Measurements from ENCODE around the gene CSTPP1.
A peak's percentile ranks its signal among the peaks of the same experiment; 100 is the strongest.

Gene CSTPP1

DNA sequence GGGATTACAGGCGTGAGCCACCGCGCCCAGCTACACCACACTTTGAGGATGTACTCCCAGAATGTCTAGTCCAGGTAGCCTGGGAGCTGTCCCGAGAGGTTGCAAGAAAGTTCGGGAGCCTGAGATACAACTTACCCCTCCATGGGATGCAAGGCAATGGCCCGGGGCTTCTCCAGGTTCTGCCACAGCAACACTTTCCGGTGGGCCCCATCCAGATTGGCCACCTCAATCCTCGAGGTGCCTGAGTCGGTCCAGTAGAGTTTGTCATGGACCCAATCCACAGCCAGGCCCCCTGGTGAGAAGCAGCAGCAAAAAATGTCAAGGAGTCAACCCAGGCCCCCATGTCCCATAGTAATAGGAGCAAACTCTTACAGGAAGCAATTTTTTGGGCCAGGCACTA, 43.7 kb upstream of the CSTPP1 start:
- no peaks in the 10 kb centered on the region for H3K36me3 ChIP-seq (ENCODE audit: control insufficient read depth in 4 of 4, insufficient read depth in 4 of 4, low read length in 3 of 4)
- H3K27ac ChIP-seq (ENCODE audit: insufficient read depth in 1 of 2, low read depth in 1 of 2, low read length in 2 of 2, poor library complexity in 1 of 2, severe bottlenecking in 2 of 2), result no peak overlapping the region
- ChIA-PET POLR2A (no interaction called here), CTCF (interaction anchor here (1.1 to 10.4 kb wide), 5 partner anchors 8 to 270 kb away, joined by 5 to 106 read pairs (median 9); no protein-coding TSS in a partner anchor)
- H3K4me3 ChIP-seq (ENCODE audit: control insufficient read depth in 1 of 7, extremely low read depth in 1 of 7, insufficient read depth in 4 of 7, low read depth in 2 of 7, low read length in 6 of 7), result no peak overlapping the region
- H3K4me1 ChIP-seq (ENCODE audit: control extremely low read depth in 1 of 4, control insufficient read depth in 4 of 4, insufficient read depth in 4 of 4, low read length in 3 of 4), result no peaks in the 10 kb centered on the region
- no peaks in the 10 kb centered on the region for H3K27me3 ChIP-seq (replicated peaks in 2 of 5; ENCODE audit: control insufficient read depth in 4 of 5, insufficient read depth in 5 of 5, low read length in 4 of 5)
- DNase-seq, result no peak
- 96% methylated on average over 9 of the region's 9 CpGs for WGBS (ENCODE audit: insufficient coverage)
- H3K9me3 ChIP-seq (ENCODE audit: control extremely low read depth in 1 of 5, control insufficient read depth in 4 of 5, insufficient read depth in 2 of 5, low read depth in 1 of 5, low read length in 4 of 5), result no peaks in the 10 kb centered on the region

- H3K4me1 ChIP-seq (ENCODE audit: control extremely low read depth in 1 of 4, control insufficient read depth in 4 of 4, insufficient read depth in 4 of 4, low read length in 3 of 4), result no peaks in the 10 kb centered on the region
- WGBS (ENCODE audit: insufficient coverage), result 99% methylated on average over 12 of the region's 16 CpGs
- no peak for DNase-seq
- CTCF ChIA-PET, result interaction anchor here (0.9 to 10.4 kb wide), 8 partner anchors 19 to 268 kb away, joined by 3 to 106 read pairs (median 6); no protein-coding TSS in a partner anchor
- no peak overlapping the region for H3K27ac ChIP-seq (ENCODE audit: insufficient read depth in 1 of 2, low read depth in 1 of 2, low read length in 2 of 2, poor library complexity in 1 of 2, severe bottlenecking in 2 of 2)
- POLR2A ChIA-PET, result no interaction called here
- no peaks in the 10 kb centered on the region for H3K9me3 ChIP-seq (ENCODE audit: control extremely low read depth in 1 of 5, control insufficient read depth in 4 of 5, insufficient read depth in 2 of 5, low read depth in 1 of 5, low read length in 4 of 5)
- H3K36me3 ChIP-seq (ENCODE audit: control insufficient read depth in 4 of 4, insufficient read depth in 4 of 4, low read length in 3 of 4), result no peaks in the 10 kb centered on the region
- H3K4me3 ChIP-seq (ENCODE audit: control insufficient read depth in 1 of 7, extremely low read depth in 1 of 7, insufficient read depth in 4 of 7, low read depth in 2 of 7, low read length in 6 of 7), result no peak overlapping the region
- H3K27me3 ChIP-seq (replicated peaks in 2 of 5; ENCODE audit: control insufficient read depth in 4 of 5, insufficient read depth in 5 of 5, low read length in 4 of 5), result no peaks in the 10 kb centered on the region
Observed at GRCh38 chr11:46894506-46894905, 42.1 kb upstream of the CSTPP1 start.

DNA sequence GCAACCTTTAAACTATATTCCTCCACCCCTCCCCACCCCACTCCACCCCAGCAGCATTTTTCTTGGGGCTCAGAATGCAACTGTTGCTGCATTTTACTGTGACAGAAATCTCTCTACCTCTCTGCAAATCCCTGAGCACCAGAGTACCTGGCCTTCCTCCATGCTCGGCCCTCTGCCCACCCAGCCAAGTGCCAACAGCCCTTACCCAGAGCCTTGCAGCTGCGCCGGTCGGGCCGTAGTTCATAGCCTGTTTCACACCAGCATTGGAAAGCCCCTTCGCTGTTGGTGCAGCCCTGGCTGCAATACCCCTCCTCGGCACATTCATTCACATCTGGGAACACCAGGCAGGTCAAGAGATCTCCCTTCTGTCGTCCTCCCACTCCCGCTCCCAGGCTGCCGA, 41.6 kb upstream of the CSTPP1 start:
- H3K9me3 ChIP-seq (ENCODE audit: control extremely low read depth in 1 of 5, control insufficient read depth in 4 of 5, insufficient read depth in 2 of 5, low read depth in 1 of 5, low read length in 4 of 5), result no peaks in the 10 kb centered on the region
- 97% methylated on average over 10 of the region's 10 CpGs for WGBS (ENCODE audit: insufficient coverage)
- DNase-seq, result no peak
- H3K4me1 ChIP-seq (ENCODE audit: control extremely low read depth in 1 of 4, control insufficient read depth in 4 of 4, insufficient read depth in 4 of 4, low read length in 3 of 4), result no peaks in the 10 kb centered on the region
- no peak overlapping the region for H3K27ac ChIP-seq (ENCODE audit: insufficient read depth in 1 of 2, low read depth in 1 of 2, low read length in 2 of 2, poor library complexity in 1 of 2, severe bottlenecking in 2 of 2)
- no peaks in the 10 kb centered on the region for H3K27me3 ChIP-seq (replicated peaks in 2 of 5; ENCODE audit: control insufficient read depth in 4 of 5, insufficient read depth in 5 of 5, low read length in 4 of 5)
- H3K4me3 ChIP-seq (ENCODE audit: control insufficient read depth in 1 of 7, extremely low read depth in 1 of 7, insufficient read depth in 4 of 7, low read depth in 2 of 7, low read length in 6 of 7), result no peak overlapping the region
- ChIA-PET POLR2A (no interaction called here), CTCF (interaction anchor here (1.2 to 6.4 kb wide), 6 partner anchors 22 to 267 kb away, joined by 3 to 53 read pairs (median 4); no protein-coding TSS in a partner anchor)
- no peaks in the 10 kb centered on the region for H3K36me3 ChIP-seq (ENCODE audit: control insufficient read depth in 4 of 4, insufficient read depth in 4 of 4, low read length in 3 of 4)

DNA sequence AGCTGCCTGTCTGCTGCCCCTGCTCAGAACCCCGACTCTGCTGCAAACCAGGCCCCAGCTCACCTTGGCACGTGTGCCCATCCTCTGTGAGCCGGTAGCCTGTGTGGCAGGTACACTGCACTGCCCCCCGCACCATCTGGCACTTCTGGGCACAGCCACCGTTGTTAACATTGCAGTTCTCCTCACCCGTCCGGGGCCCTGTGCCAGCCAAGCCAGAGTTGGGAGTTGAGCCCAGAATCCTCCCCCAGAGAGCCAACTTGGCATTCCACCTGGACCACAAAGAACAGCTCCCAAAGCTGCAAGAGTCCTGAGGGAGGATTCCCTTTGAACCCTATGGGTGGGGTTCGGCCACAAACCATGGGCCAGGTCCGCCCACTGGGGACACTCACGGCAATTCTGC, 40.7 kb upstream of the CSTPP1 start:
- Histone ChIP-seq H3K36me3 (ENCODE audit: control insufficient read depth in 4 of 4, insufficient read depth in 4 of 4, low read length in 3 of 4) (no peaks in the 10 kb centered on the region), H3K9me3 (ENCODE audit: control extremely low read depth in 1 of 5, control insufficient read depth in 4 of 5, insufficient read depth in 2 of 5, low read depth in 1 of 5, low read length in 4 of 5) (no peaks in the 10 kb centered on the region), H3K27me3 (replicated peaks in 2 of 5; ENCODE audit: control insufficient read depth in 4 of 5, insufficient read depth in 5 of 5, low read length in 4 of 5) (no peaks in the 10 kb centered on the region), H3K27ac (ENCODE audit: insufficient read depth in 1 of 2, low read depth in 1 of 2, low read length in 2 of 2, poor library complexity in 1 of 2, severe bottlenecking in 2 of 2) (no peak overlapping the region), H3K4me1 (ENCODE audit: control extremely low read depth in 1 of 4, control insufficient read depth in 4 of 4, insufficient read depth in 4 of 4, low read length in 3 of 4) (no peaks in the 10 kb centered on the region), H3K4me3 (ENCODE audit: control insufficient read depth in 1 of 7, extremely low read depth in 1 of 7, insufficient read depth in 4 of 7, low read depth in 2 of 7, low read length in 6 of 7) (no peak overlapping the region)
- CTCF ChIA-PET, result interaction anchor here (0.6 to 6.4 kb wide), 8 partner anchors 10 to 267 kb away, joined by 3 to 53 read pairs (median 4); no protein-coding TSS in a partner anchor
- POLR2A ChIA-PET, result no interaction called here
- WGBS (ENCODE audit: insufficient coverage), result 95% methylated on average over 10 of the region's 10 CpGs
- DNase-seq, result no peak

GRCh38 chr11:46896719-46897406, 39.7 kb upstream of the CSTPP1 start:
- WGBS (ENCODE audit: insufficient coverage), result 94% methylated on average over 8 of the region's 10 CpGs
- Histone ChIP-seq H3K9me3 (ENCODE audit: control extremely low read depth in 1 of 5, control insufficient read depth in 4 of 5, insufficient read depth in 2 of 5, low read depth in 1 of 5, low read length in 4 of 5) (no peaks in the 10 kb centered on the region), H3K27me3 (replicated peaks in 2 of 5; ENCODE audit: control insufficient read depth in 4 of 5, insufficient read depth in 5 of 5, low read length in 4 of 5) (no peaks in the 10 kb centered on the region), H3K4me1 (ENCODE audit: control extremely low read depth in 1 of 4, control insufficient read depth in 4 of 4, insufficient read depth in 4 of 4, low read length in 3 of 4) (no peaks in the 10 kb centered on the region), H3K27ac (ENCODE audit: insufficient read depth in 1 of 2, low read depth in 1 of 2, low read length in 2 of 2, poor library complexity in 1 of 2, severe bottlenecking in 2 of 2) (no peak overlapping the region), H3K4me3 (ENCODE audit: control insufficient read depth in 1 of 7, extremely low read depth in 1 of 7, insufficient read depth in 4 of 7, low read depth in 2 of 7, low read length in 6 of 7) (no peak overlapping the region), H3K36me3 (ENCODE audit: control insufficient read depth in 4 of 4, insufficient read depth in 4 of 4, low read length in 3 of 4) (no peaks in the 10 kb centered on the region)
- peak in 2 of 3 donors; percentile 63 to 69 for DNase-seq
- ChIA-PET CTCF (interaction anchor here (0.8 to 1.5 kb wide), 3 partner anchors 16 to 253 kb away, joined by 3 to 6 read pairs (median 4); no protein-coding TSS in a partner anchor), POLR2A (no interaction called here)

DNA sequence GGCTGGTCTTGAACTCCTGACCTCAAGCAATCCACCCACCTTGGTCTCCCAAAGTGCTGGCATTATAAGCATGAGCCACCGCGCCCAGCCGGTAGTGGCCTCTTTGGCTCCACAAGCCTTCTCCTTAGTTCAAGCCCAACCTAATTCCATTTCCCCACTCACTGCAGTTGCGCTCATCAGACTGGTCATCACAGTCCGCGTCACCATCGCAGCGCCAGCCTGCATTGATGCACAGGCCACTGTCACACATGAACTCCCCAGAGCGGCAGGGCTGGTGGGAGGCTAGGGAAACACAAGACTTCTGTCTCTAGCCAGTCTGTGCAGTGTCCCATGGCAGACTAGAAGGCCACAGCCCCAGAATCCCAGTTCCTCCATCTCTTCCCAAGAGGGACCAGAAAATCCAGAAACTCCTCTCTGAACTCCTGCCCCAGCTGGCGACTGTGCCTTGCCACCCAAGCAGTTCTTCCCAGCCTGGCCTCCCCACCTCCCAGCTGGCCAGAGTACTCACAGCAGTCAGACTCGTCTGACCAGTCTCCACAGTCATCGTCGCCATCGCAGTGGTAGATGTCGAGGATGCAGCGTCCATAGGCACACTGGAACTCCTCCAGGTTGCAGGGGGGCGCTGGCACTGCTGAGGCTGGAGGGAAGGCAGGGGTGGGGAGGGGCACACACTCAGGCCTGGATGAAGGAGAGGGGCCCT, 38.0 kb upstream of the CSTPP1 start:
- H3K36me3 ChIP-seq (ENCODE audit: control insufficient read depth in 4 of 4, insufficient read depth in 4 of 4, low read length in 3 of 4), result no peaks in the 10 kb centered on the region
- no peaks in the 10 kb centered on the region for H3K9me3 ChIP-seq (ENCODE audit: control extremely low read depth in 1 of 5, control insufficient read depth in 4 of 5, insufficient read depth in 2 of 5, low read depth in 1 of 5, low read length in 4 of 5)
- no peak overlapping the region for H3K27ac ChIP-seq (ENCODE audit: insufficient read depth in 1 of 2, low read depth in 1 of 2, low read length in 2 of 2, poor library complexity in 1 of 2, severe bottlenecking in 2 of 2)
- ChIA-PET POLR2A (interaction anchor here (0.5 kb wide), 1 partner anchor 18 kb away, joined by 3 read pairs; no protein-coding TSS in a partner anchor), CTCF (interaction anchor here (1.2 to 1.5 kb wide), 3 partner anchors 10 to 263 kb away, joined by 3 to 6 read pairs (median 4); no protein-coding TSS in a partner anchor)
- DNase-seq, result no peak
- no peak overlapping the region for H3K4me3 ChIP-seq (ENCODE audit: control insufficient read depth in 1 of 7, extremely low read depth in 1 of 7, insufficient read depth in 4 of 7, low read depth in 2 of 7, low read length in 6 of 7)
- WGBS (ENCODE audit: insufficient coverage), result 97% methylated on average over 17 of the region's 17 CpGs
- peaks cover 0 to under 1% (median 0%) of the 10 kb centered on the region in 4 experiments for H3K4me1 ChIP-seq (ENCODE audit: control extremely low read depth in 1 of 4, control insufficient read depth in 4 of 4, insufficient read depth in 4 of 4, low read length in 3 of 4)
- no peaks in the 10 kb centered on the region for H3K27me3 ChIP-seq (replicated peaks in 2 of 5; ENCODE audit: control insufficient read depth in 4 of 5, insufficient read depth in 5 of 5, low read length in 4 of 5)

Measured in common myeloid progenitor, CD34-positive (primary cell).